PFSK-1 (cell line): ENCODE results near the gene IL7R.

Experiments
- FOXP2 ChIP-seq: optimal IDR thresholded peaks from 2 replicates; pipeline ENCODE3; 2011; ENCODE audit warnings: borderline replicate concordance, control low read depth, inconsistent platforms; ENCODE audit not compliant: insufficient read depth; ENCODE audit errors: extremely low read length, extremely low read depth
- POLR2AphosphoS5 ChIP-seq: IDR thresholded peaks from 2 replicates; pipeline ENCODE4 v1.6.1; 2012; ENCODE audit warnings: low read depth, mild to moderate bottlenecking, control low read depth, low read length, moderate library complexity
- SIN3A ChIP-seq: IDR thresholded peaks from 2 replicates; pipeline ENCODE4 v1.6.1; 2012; ENCODE audit warnings: mild to moderate bottlenecking, low read length, moderate library complexity, borderline replicate concordance; ENCODE audit not compliant: insufficient read depth
- TAF1 ChIP-seq: IDR thresholded peaks from 2 replicates; pipeline ENCODE4 v1.6.1; 2012; ENCODE audit warnings: low read length, control low read depth, borderline replicate concordance; ENCODE audit not compliant: insufficient read depth
- TF ChIP-seq, protein P1 (sequence below), 2 experiments: IDR thresholded peaks; 2 replicates each; pipeline versions ENCODE4 v1.6.1 to v1.8.0; 2011 to 2012; ENCODE audit warnings: low read depth in 2 of 2, low read length in 2 of 2, control low read depth in 1 of 2, inconsistent platforms in 1 of 2, mild to moderate bottlenecking in 1 of 2, moderate library complexity in 1 of 2; ENCODE audit not compliant: insufficient read depth in 1 of 2

Gene IL7R

DNA sequence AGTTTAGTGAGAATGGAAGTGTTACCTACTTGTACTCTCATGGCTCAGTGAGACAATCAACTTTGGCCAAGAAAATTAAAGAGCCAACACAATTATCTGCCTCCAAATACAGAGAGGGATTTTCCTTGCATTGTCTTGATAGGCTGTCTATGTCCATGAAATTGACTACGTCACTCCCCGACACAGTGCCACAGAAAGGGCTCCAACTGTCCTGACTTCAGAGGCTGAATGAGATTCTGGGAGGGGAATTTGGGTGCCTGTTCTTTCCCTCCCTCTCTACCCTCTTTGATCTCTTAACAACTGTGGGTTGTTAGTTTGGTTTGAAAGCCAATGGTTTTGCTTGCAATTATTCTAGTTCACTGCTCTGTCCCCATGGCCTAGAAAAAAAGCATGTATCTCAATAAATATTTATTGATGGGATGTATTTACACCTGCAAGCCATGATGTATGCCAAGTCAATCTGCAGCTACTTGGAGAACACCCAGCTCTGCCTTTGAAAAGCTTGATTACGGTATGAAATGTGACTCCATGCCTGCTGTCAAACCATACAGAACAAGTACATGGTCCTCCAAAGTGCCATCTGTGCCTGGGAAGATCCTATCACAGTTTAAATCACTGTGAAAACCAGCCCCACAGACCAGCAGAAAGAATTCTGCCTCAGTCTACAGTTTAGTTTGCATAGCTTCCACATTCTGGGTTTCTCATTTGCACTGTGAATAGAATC lies 44.4 kb downstream of the IL7R start:
- TF ChIP-seq SIN3A (no peak), TAF1 (no peak), POLR2AphosphoS5 (no peak), FOXP2 (no peak)
- TF ChIP-seq, protein P1, sequence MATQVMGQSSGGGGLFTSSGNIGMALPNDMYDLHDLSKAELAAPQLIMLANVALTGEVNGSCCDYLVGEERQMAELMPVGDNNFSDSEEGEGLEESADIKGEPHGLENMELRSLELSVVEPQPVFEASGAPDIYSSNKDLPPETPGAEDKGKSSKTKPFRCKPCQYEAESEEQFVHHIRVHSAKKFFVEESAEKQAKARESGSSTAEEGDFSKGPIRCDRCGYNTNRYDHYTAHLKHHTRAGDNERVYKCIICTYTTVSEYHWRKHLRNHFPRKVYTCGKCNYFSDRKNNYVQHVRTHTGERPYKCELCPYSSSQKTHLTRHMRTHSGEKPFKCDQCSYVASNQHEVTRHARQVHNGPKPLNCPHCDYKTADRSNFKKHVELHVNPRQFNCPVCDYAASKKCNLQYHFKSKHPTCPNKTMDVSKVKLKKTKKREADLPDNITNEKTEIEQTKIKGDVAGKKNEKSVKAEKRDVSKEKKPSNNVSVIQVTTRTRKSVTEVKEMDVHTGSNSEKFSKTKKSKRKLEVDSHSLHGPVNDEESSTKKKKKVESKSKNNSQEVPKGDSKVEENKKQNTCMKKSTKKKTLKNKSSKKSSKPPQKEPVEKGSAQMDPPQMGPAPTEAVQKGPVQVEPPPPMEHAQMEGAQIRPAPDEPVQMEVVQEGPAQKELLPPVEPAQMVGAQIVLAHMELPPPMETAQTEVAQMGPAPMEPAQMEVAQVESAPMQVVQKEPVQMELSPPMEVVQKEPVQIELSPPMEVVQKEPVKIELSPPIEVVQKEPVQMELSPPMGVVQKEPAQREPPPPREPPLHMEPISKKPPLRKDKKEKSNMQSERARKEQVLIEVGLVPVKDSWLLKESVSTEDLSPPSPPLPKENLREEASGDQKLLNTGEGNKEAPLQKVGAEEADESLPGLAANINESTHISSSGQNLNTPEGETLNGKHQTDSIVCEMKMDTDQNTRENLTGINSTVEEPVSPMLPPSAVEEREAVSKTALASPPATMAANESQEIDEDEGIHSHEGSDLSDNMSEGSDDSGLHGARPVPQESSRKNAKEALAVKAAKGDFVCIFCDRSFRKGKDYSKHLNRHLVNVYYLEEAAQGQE (IDR thresholded peaks at IDR 0.05; ENCODE audit: insufficient read depth in 1 of 2, low read depth in 2 of 2, low read length in 2 of 2), result no peak

GRCh38 chr5:35902046-35902672 lies 45.5 kb downstream of the IL7R start:
- TF ChIP-seq, protein P1 (IDR thresholded peaks at IDR 0.05; ENCODE audit: insufficient read depth in 1 of 2, low read depth in 2 of 2, low read length in 2 of 2), result no peak
- TF ChIP-seq TAF1, result no peak
- TF ChIP-seq FOXP2, result no peak
- no peak for TF ChIP-seq SIN3A
- no peak for TF ChIP-seq POLR2AphosphoS5

- TF ChIP-seq FOXP2 (no peak), SIN3A (no peak)
Measured at GRCh38 chr5:35903631-35904203, 47.0 kb downstream of the IL7R start.

DNA sequence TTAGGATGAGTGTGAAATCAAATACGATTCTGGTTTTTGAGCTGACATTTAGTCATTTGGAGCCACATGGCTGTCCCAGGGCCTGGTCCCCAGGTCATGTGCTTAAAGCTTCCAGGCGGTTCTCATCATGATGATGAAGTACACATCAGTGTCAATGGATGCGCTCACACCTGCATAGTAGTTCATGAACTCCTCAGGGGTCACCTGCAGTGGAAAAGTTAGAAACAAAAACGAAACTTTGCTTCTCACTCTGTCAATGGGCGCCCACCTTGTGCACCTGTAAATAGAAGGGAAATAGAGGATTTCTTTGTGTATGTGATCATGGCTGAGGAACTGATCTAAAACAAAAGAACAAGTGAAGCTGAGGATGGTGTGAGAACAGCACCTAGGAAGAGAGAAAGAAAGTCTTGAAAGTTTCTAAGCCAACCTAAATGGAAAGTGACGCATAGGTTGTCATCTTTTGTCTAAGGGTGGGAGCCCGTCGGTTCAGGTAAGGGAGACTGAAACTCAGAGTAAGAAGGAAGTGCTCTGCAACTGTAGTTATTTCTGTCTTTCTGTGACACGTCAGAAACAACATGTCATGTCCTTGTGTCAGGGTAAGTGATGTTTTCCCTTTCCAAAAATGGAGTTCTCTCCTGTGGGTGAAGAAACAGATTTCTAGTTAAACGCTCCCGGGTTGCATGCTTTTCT lies 47.9 kb downstream of the IL7R start:
- TF ChIP-seq TAF1, result no peak

- TF ChIP-seq FOXP2 (no peak), TAF1 (no peak), POLR2AphosphoS5 (no peak), SIN3A (no peak)
- TF ChIP-seq, protein P1 (IDR thresholded peaks at IDR 0.05; ENCODE audit: insufficient read depth in 1 of 2, low read depth in 2 of 2, low read length in 2 of 2), result no peak
Measured at GRCh38 chr5:35908228-35908627, 51.5 kb downstream of the IL7R start.

- TF ChIP-seq, protein P1 (IDR thresholded peaks at IDR 0.05; ENCODE audit: insufficient read depth in 1 of 2, low read depth in 2 of 2, low read length in 2 of 2), result no peak
- no peak for TF ChIP-seq FOXP2
- TF ChIP-seq POLR2AphosphoS5, result no peak
- no peak for TF ChIP-seq TAF1
- no peak for TF ChIP-seq SIN3A
Measured at GRCh38 chr5:35908814-35909213, 52.1 kb downstream of the IL7R start.
